Activated naive CD4-positive, alpha-beta T cell treated with anti-CD3 and anti-CD28 coated beads, Interleukin-2, amount 10 ng/mL, durations not matched to agents 7 days and 5 days (primary cell): ENCODE data around the gene WWOX.

ENCODE experiments used
- CTCF ChIA-PET: fragments of 350-600 bp; sonication (Branson Sonifier 250); formaldehyde crosslinking; loops from one replicate; lab custom pipeline; 2021; ENCODE audit warnings: antibody characterized with exemption; lab: Charles Lee
- DNase-seq: peaks from one replicate; pipeline ENCODE4 v3.0.0-alpha.2; 2020
- H3K27ac Mint-ChIP-seq: one replicate; pipeline ENCODE4 v1.8.0; 2021; ENCODE audit warnings: mild to moderate bottlenecking, moderate library complexity, mixed read lengths
- H3K27me3 Mint-ChIP-seq: one replicate; pipeline ENCODE4 v1.8.0; 2021; ENCODE audit warnings: mild to moderate bottlenecking, mixed read lengths
- H3K36me3 Mint-ChIP-seq: one replicate; pipeline ENCODE4 v1.8.0; 2021; ENCODE audit warnings: mixed read lengths
- H3K4me1 Mint-ChIP-seq: one replicate; pipeline ENCODE4 v1.8.0; 2021; ENCODE audit warnings: mixed read lengths
- H3K4me3 Mint-ChIP-seq: one replicate; pipeline ENCODE4 v1.8.0; 2021; ENCODE audit warnings: mild to moderate bottlenecking, moderate library complexity, mixed read lengths
- H3K9me3 Mint-ChIP-seq: one replicate; pipeline ENCODE4 v1.8.0; 2021; ENCODE audit warnings: mixed read lengths

The WWOX gene

GRCh38 chr16:78251115-78251514, 151.7 kb downstream of the WWOX start:
- CTCF ChIA-PET = no interaction called here
- Mint-ChIP-seq H3K4me1 (no peaks in the 10 kb centered on the region), H3K27ac (no peak overlapping the region), H3K36me3 (no peaks in the 10 kb centered on the region), H3K4me3 (no peak overlapping the region), H3K27me3 (no peaks in the 10 kb centered on the region), H3K9me3 (no peaks in the 10 kb centered on the region)
- DNase-seq = no peak

GRCh38 chr16:78252757-78253156, 153.3 kb downstream of the WWOX start:
- H3K27ac Mint-ChIP-seq = no peak overlapping the region
- CTCF ChIA-PET = no interaction called here
- DNase-seq = no peak
- H3K4me1 Mint-ChIP-seq = no peaks in the 10 kb centered on the region
- no peaks in the 10 kb centered on the region for H3K36me3 Mint-ChIP-seq
- no peaks in the 10 kb centered on the region for H3K27me3 Mint-ChIP-seq
- H3K9me3 Mint-ChIP-seq = no peaks in the 10 kb centered on the region
- H3K4me3 Mint-ChIP-seq = no peak overlapping the region

GRCh38 chr16:78254841-78255240, 155.4 kb downstream of the WWOX start:
- Mint-ChIP-seq H3K4me3 (no peak overlapping the region), H3K27ac (no peak overlapping the region), H3K36me3 (no peaks in the 10 kb centered on the region), H3K27me3 (no peaks in the 10 kb centered on the region), H3K9me3 (no peaks in the 10 kb centered on the region), H3K4me1 (no peaks in the 10 kb centered on the region)
- no peak for DNase-seq
- CTCF ChIA-PET = no interaction called here

- H3K9me3 Mint-ChIP-seq = no peaks in the 10 kb centered on the region
- H3K27ac Mint-ChIP-seq = no peak overlapping the region
- CTCF ChIA-PET = no interaction called here
- DNase-seq = no peak
- H3K27me3 Mint-ChIP-seq = no peaks in the 10 kb centered on the region
- H3K4me3 Mint-ChIP-seq = no peak overlapping the region
- H3K4me1 Mint-ChIP-seq = no peaks in the 10 kb centered on the region
- H3K36me3 Mint-ChIP-seq = no peaks in the 10 kb centered on the region
These were observed 157.4 kb downstream of the WWOX start for GRCh38 chr16:78256686-78257375.

- Mint-ChIP-seq H3K27me3 (no peaks in the 10 kb centered on the region), H3K4me1 (no peaks in the 10 kb centered on the region), H3K9me3 (no peaks in the 10 kb centered on the region), H3K4me3 (no peak overlapping the region), H3K36me3 (no peaks in the 10 kb centered on the region), H3K27ac (no peak overlapping the region)
- no peak for DNase-seq
- CTCF ChIA-PET = interaction anchor here (0.6 kb wide), 1 partner anchor 134 kb away, joined by 3 read pairs; no protein-coding TSS in a partner anchor
These were observed 157.9 kb downstream of the WWOX start for GRCh38 chr16:78257376-78257728.

GRCh38 chr16:78258375-78259065, 159.1 kb downstream of the WWOX start:
- no peak overlapping the region for H3K27ac Mint-ChIP-seq
- H3K4me1 Mint-ChIP-seq = no peaks in the 10 kb centered on the region
- no peaks in the 10 kb centered on the region for H3K9me3 Mint-ChIP-seq
- no peaks in the 10 kb centered on the region for H3K36me3 Mint-ChIP-seq
- DNase-seq = no peak
- no peak overlapping the region for H3K4me3 Mint-ChIP-seq
- no peaks in the 10 kb centered on the region for H3K27me3 Mint-ChIP-seq
- CTCF ChIA-PET = no interaction called here

- CTCF ChIA-PET = no interaction called here
- Mint-ChIP-seq H3K4me3 (no peak overlapping the region), H3K36me3 (peaks cover 2% of the 10 kb centered on the region), H3K27me3 (no peaks in the 10 kb centered on the region), H3K9me3 (peaks cover 5% of the 10 kb centered on the region), H3K4me1 (no peaks in the 10 kb centered on the region), H3K27ac (no peak overlapping the region)
- no peak for DNase-seq
These were observed 160.4 kb downstream of the WWOX start for GRCh38 chr16:78259873-78260272.

- Mint-ChIP-seq H3K4me1 (no peaks in the 10 kb centered on the region), H3K27ac (no peak overlapping the region), H3K9me3 (peaks cover 5% of the 10 kb centered on the region), H3K36me3 (peaks cover 2% of the 10 kb centered on the region), H3K27me3 (no peaks in the 10 kb centered on the region), H3K4me3 (no peak overlapping the region)
- CTCF ChIA-PET = no interaction called here
- no peak for DNase-seq
These were observed 165.2 kb downstream of the WWOX start for GRCh38 chr16:78264642-78265041.

GRCh38 chr16:78269256-78269655, 169.8 kb downstream of the WWOX start:
- Mint-ChIP-seq H3K27me3 (no peaks in the 10 kb centered on the region), H3K27ac (no peak overlapping the region), H3K4me1 (no peaks in the 10 kb centered on the region), H3K9me3 (peaks cover 3% of the 10 kb centered on the region), H3K4me3 (no peak overlapping the region), H3K36me3 (peaks cover 2% of the 10 kb centered on the region)
- DNase-seq = no peak
- CTCF ChIA-PET = no interaction called here

- Mint-ChIP-seq H3K9me3 (no peaks in the 10 kb centered on the region), H3K27me3 (no peaks in the 10 kb centered on the region), H3K27ac (no peak overlapping the region), H3K4me3 (no peak overlapping the region), H3K4me1 (no peaks in the 10 kb centered on the region), H3K36me3 (no peaks in the 10 kb centered on the region)
- CTCF ChIA-PET = interaction anchor here (1.0 kb wide), 1 partner anchor 14 kb away, joined by 3 read pairs; no protein-coding TSS in a partner anchor
- no peak for DNase-seq
These were observed 172.5 kb downstream of the WWOX start for GRCh38 chr16:78271981-78272380.

GRCh38 chr16:78274771-78275170, 175.3 kb downstream of the WWOX start:
- Mint-ChIP-seq H3K4me1 (no peaks in the 10 kb centered on the region), H3K9me3 (no peaks in the 10 kb centered on the region), H3K27ac (no peak overlapping the region), H3K27me3 (no peaks in the 10 kb centered on the region), H3K36me3 (no peaks in the 10 kb centered on the region), H3K4me3 (no peak overlapping the region)
- DNase-seq = no peak
- CTCF ChIA-PET = no interaction called here

- H3K4me1 Mint-ChIP-seq = no peaks in the 10 kb centered on the region
- H3K4me3 Mint-ChIP-seq = no peak overlapping the region
- H3K27me3 Mint-ChIP-seq = no peaks in the 10 kb centered on the region
- no peaks in the 10 kb centered on the region for H3K36me3 Mint-ChIP-seq
- H3K9me3 Mint-ChIP-seq = no peaks in the 10 kb centered on the region
- DNase-seq = no peak
- H3K27ac Mint-ChIP-seq = no peak overlapping the region
- CTCF ChIA-PET = no interaction called here
These were observed 176.0 kb downstream of the WWOX start for GRCh38 chr16:78275420-78275819.

GRCh38 chr16:78277321-78278055, 178.0 kb downstream of the WWOX start:
- H3K27me3 Mint-ChIP-seq = no peaks in the 10 kb centered on the region
- H3K4me1 Mint-ChIP-seq = no peaks in the 10 kb centered on the region
- no peaks in the 10 kb centered on the region for H3K36me3 Mint-ChIP-seq
- H3K4me3 Mint-ChIP-seq = no peak overlapping the region
- no peak for DNase-seq
- no peaks in the 10 kb centered on the region for H3K9me3 Mint-ChIP-seq
- CTCF ChIA-PET = no interaction called here
- no peak overlapping the region for H3K27ac Mint-ChIP-seq

GRCh38 chr16:78278056-78278450, 178.6 kb downstream of the WWOX start:
- no peak overlapping the region for H3K4me3 Mint-ChIP-seq
- no peaks in the 10 kb centered on the region for H3K9me3 Mint-ChIP-seq
- no peaks in the 10 kb centered on the region for H3K36me3 Mint-ChIP-seq
- CTCF ChIA-PET = no interaction called here
- no peak for DNase-seq
- no peak overlapping the region for H3K27ac Mint-ChIP-seq
- H3K27me3 Mint-ChIP-seq = no peaks in the 10 kb centered on the region
- H3K4me1 Mint-ChIP-seq = no peaks in the 10 kb centered on the region

GRCh38 chr16:78281115-78281514, 181.7 kb downstream of the WWOX start:
- no peak for DNase-seq
- no peaks in the 10 kb centered on the region for H3K9me3 Mint-ChIP-seq
- CTCF ChIA-PET = no interaction called here
- no peaks in the 10 kb centered on the region for H3K27me3 Mint-ChIP-seq
- no peak overlapping the region for H3K27ac Mint-ChIP-seq
- H3K4me1 Mint-ChIP-seq = no peaks in the 10 kb centered on the region
- H3K4me3 Mint-ChIP-seq = no peak overlapping the region
- H3K36me3 Mint-ChIP-seq = no peaks in the 10 kb centered on the region
